ENCODE data around the gene TACC2. TPM values are rescaled to one million over a fixed set of nuclear protein-coding genes. Genes with fewer than 3 reads are reported as not detected.

Gene TACC2
- total RNA-seq, 2 donors from 2014 or later: 247 to 286 TPM

DNA sequence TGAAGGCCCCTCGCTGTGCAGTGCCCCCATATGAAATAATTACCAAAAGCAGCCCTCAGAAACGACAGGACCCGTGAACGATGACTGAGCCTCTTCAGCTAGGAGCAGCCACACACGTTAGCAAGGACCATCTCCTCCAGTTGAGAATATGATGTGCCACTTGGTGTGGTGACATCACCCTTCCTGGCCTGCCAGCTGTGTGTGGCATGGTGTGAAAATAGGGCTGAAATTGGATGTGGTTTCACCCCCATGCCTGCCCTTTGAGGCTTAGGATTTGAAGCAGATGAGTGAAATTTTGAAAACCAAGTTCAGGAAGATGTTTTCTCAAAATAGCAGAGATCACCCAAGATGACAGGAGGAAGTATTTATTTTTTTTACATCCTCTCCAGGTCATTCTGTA lies 233.0 kb downstream of the TACC2 start:
- TF ChIP-seq, protein P1, sequence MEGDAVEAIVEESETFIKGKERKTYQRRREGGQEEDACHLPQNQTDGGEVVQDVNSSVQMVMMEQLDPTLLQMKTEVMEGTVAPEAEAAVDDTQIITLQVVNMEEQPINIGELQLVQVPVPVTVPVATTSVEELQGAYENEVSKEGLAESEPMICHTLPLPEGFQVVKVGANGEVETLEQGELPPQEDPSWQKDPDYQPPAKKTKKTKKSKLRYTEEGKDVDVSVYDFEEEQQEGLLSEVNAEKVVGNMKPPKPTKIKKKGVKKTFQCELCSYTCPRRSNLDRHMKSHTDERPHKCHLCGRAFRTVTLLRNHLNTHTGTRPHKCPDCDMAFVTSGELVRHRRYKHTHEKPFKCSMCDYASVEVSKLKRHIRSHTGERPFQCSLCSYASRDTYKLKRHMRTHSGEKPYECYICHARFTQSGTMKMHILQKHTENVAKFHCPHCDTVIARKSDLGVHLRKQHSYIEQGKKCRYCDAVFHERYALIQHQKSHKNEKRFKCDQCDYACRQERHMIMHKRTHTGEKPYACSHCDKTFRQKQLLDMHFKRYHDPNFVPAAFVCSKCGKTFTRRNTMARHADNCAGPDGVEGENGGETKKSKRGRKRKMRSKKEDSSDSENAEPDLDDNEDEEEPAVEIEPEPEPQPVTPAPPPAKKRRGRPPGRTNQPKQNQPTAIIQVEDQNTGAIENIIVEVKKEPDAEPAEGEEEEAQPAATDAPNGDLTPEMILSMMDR (IDR thresholded peaks at IDR 0.05): no peak

DNA sequence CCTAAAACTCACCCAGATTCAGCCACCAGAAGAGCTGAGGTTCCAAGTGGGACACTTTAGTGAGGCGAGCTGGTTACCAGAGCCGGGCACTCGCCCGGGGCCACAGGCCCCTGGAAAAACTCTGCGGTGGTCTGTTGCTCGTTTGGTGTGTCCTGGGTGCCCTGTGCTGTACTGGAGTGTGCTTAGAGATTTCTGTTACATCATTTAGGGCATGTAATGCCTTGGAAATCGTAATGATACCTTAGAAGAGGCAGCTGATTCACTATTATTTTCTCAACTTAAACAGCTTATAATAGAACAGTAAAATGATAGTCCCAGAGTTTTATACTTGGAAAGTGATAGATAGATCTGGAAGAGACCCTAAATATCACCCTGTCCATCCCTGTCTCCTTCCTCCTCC lies 233.7 kb downstream of the TACC2 start:
- TF ChIP-seq, protein P1 (IDR thresholded peaks at IDR 0.05): no peak
- Histone ChIP-seq H3K4me1 (peaks cover 0 to 3% of the 10 kb centered on the region in 2 donors), H3K27me3 (no peaks in the 10 kb centered on the region), H3K9me3 (no peaks in the 10 kb centered on the region), H3K4me3 (no peak overlapping the region), H3K36me3 (peaks cover 87% of the 10 kb centered on the region), H3K27ac (no peak overlapping the region)
- DNase-seq (ENCODE audit: low spot score): no peak

More for the DNA sequence above, 233.0 kb downstream of the TACC2 start:
- H3K4me3 ChIP-seq: no peak overlapping the region
- no peak for DNase-seq (ENCODE audit: low spot score)
- no peaks in the 10 kb centered on the region for H3K4me1 ChIP-seq
- no peak overlapping the region for H3K27ac ChIP-seq
- no peaks in the 10 kb centered on the region for H3K9me3 ChIP-seq
- H3K36me3 ChIP-seq: peaks cover 86% of the 10 kb centered on the region
- H3K27me3 ChIP-seq: no peaks in the 10 kb centered on the region

DNA sequence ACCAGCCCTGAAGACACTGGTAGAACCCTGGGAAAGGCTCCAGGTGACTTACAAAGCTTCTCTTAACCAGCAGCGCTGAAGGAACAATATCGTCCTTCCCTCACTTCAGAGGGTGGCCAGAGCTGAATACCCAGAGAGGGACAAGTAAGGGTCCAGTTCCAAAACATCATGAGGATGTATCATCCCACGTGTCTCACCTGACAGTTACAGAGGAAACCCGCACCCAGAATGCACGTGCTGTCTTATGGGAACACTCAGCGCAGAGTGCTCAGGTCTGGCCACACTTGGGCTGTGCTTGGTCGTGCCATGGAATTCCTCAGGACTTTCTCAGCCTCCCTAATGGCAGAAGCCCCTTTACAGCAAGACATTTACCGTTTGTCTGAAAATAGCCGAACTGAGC lies 235.2 kb downstream of the TACC2 start:
- TF ChIP-seq, protein P1 (IDR thresholded peaks at IDR 0.05): no peak
- Histone ChIP-seq H3K36me3 (peaks cover 87% of the 10 kb centered on the region), H3K27ac (no peak overlapping the region)

GRCh38 chr10:122225330-122225729 lies 236.4 kb downstream of the TACC2 start:
- no peak overlapping the region for H3K27ac ChIP-seq
- H3K36me3 ChIP-seq: peaks cover 88% of the 10 kb centered on the region
- DNase-seq (ENCODE audit: low spot score): no peak
- peaks cover 0 to 3% of the 10 kb centered on the region in 2 donors for H3K4me1 ChIP-seq
- TF ChIP-seq, protein P1 (IDR thresholded peaks at IDR 0.05): no peak
- H3K4me3 ChIP-seq: no peak overlapping the region
- H3K27me3 ChIP-seq: no peaks in the 10 kb centered on the region
- H3K9me3 ChIP-seq: no peaks in the 10 kb centered on the region

More for the DNA sequence above, 235.2 kb downstream of the TACC2 start:
- Histone ChIP-seq H3K4me1 (peaks cover 0 to 3% of the 10 kb centered on the region in 2 donors), H3K4me3 (no peak overlapping the region), H3K27me3 (no peaks in the 10 kb centered on the region), H3K9me3 (no peaks in the 10 kb centered on the region)
- DNase-seq (ENCODE audit: low spot score): no peak

DNA sequence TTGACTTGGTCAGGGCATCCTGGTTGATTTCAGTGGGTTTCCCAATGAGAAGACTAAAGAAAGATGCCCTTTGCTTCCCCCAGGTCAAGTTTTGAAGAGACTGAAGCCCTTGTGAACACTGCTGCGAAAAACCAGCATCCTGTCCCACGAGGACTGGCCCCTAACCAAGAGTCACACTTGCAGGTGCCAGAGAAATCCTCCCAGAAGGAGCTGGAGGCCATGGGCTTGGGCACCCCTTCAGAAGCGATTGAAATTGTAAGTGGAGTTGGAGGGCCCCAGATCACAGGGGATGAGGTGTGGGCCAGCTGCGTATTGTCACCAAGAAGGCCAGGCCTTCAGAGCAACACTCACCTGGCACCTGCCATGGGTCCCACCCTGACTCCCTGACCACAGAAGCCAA lies 238.8 kb downstream of the TACC2 start:
- H3K27ac ChIP-seq: peak overlapping the region in 1 of 2 donors; percentile 47
- H3K9me3 ChIP-seq: no peaks in the 10 kb centered on the region
- H3K4me1 ChIP-seq: peaks cover 0 to 14% of the 10 kb centered on the region in 2 donors
- H3K27me3 ChIP-seq: no peaks in the 10 kb centered on the region
- DNase-seq (ENCODE audit: low spot score): no peak
- H3K36me3 ChIP-seq: peaks cover 96% of the 10 kb centered on the region
- TF ChIP-seq, protein P1 (IDR thresholded peaks at IDR 0.05): no peak
- no peak overlapping the region for H3K4me3 ChIP-seq

DNA sequence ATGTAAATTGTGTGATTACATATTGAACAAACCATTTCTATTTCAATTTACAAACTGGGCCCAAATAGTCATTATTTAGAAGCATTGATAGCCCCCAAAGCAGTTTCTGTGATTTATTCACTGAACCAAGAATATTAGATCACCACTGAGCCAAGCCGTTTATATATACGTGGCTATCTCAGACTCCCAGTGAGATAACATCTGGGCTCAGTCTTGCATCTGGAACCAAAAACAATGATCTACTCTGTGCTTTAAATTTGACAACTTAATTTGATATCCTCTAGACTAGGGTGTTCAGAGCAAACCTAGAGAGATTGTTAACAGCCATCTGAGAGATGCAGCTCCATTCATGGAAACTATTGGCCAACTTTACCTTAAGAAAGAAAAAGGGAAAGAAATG lies 240.7 kb downstream of the TACC2 start:
- TF ChIP-seq, protein P1 (IDR thresholded peaks at IDR 0.05): no peak
- no peak overlapping the region for H3K27ac ChIP-seq
- H3K4me3 ChIP-seq: no peak overlapping the region
- no peaks in the 10 kb centered on the region for H3K9me3 ChIP-seq
- DNase-seq (ENCODE audit: low spot score): no peak
- H3K27me3 ChIP-seq: no peaks in the 10 kb centered on the region
- H3K4me1 ChIP-seq: peaks cover 0 to 27% of the 10 kb centered on the region in 2 donors
- peaks cover 84% of the 10 kb centered on the region for H3K36me3 ChIP-seq
